ENCODE measurements around the gene SLAMF8. TPM values are rescaled to one million over a fixed set of nuclear protein-coding genes. Genes with fewer than 3 reads are reported as not detected.

Gene SLAMF8
- total and polyA plus RNA-seq, 4 donors: 5.2 to 67.0 (median 28.4) TPM

DNA sequence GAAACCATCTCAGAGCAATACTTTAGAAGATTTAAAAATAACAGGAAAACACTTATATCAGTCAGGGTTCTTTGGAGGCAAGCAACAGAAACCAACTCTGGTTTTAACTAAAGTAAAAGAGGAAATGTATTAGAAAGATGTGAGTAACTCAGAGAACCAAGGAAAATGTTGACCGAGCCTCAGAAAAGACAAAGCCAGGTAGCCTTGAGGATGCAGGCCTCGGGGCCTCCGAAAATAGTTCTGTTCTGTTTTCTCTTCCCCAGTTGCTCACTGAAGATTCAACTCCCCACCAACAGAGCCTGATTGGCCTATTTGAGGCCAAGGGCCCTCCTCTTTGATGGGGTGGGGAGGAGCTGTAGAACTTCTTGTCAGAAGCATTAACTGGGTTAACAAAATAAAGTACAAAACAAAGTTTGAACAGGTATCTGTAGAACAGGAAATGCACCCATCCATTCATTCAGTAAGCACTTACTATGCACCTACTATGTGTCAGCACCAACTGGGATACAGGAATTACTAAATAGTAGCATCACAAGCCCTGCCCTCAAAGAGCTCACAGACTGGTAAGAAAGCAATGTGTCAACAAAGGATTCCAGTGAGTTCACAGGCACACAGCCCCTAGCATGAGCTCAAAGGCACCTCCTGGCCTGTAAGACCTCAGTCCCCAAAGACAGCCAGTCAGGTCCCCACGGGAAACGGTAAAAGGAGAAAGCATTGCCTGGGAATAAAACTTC is 12.6 kb downstream of the SLAMF8 start:
- no peak overlapping the region for H3K9ac ChIP-seq (ENCODE audit: insufficient read depth in 1 of 2, low read length in 2 of 2)
- no peak overlapping the region for H3K4me3 ChIP-seq
- peaks cover 0 to 8% (median 0%) of the 10 kb centered on the region in 5 donors for H3K4me1 ChIP-seq (ENCODE audit: control insufficient read depth in 5 of 5, insufficient read depth in 5 of 5, low read length in 5 of 5)
- H3K36me3 ChIP-seq (ENCODE audit: control insufficient read depth in 4 of 4, insufficient read depth in 4 of 4, low read length in 4 of 4): peaks cover 0 to 2% (median 0%) of the 10 kb centered on the region in 4 donors
- ATAC-seq (ENCODE audit: insufficient read depth, low FRiP score) (no peak), DNase-seq (no peak)
- TF ChIP-seq, protein P1, sequence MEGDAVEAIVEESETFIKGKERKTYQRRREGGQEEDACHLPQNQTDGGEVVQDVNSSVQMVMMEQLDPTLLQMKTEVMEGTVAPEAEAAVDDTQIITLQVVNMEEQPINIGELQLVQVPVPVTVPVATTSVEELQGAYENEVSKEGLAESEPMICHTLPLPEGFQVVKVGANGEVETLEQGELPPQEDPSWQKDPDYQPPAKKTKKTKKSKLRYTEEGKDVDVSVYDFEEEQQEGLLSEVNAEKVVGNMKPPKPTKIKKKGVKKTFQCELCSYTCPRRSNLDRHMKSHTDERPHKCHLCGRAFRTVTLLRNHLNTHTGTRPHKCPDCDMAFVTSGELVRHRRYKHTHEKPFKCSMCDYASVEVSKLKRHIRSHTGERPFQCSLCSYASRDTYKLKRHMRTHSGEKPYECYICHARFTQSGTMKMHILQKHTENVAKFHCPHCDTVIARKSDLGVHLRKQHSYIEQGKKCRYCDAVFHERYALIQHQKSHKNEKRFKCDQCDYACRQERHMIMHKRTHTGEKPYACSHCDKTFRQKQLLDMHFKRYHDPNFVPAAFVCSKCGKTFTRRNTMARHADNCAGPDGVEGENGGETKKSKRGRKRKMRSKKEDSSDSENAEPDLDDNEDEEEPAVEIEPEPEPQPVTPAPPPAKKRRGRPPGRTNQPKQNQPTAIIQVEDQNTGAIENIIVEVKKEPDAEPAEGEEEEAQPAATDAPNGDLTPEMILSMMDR (IDR thresholded peaks at IDR 0.05; ENCODE audit: control extremely low read depth, extremely low read depth): no peak
- no peaks in the 10 kb centered on the region for H3K9me3 ChIP-seq (ENCODE audit: control insufficient read depth in 4 of 4, insufficient read depth in 3 of 4, low read length in 3 of 4)
- no peak overlapping the region for H3K27ac ChIP-seq (ENCODE audit: low read depth in 1 of 2, low read length in 1 of 2)
- WGBS, 2 donors: 90 to 91% methylated on average over 5 of the region's 5 CpGs
- H3K27me3 ChIP-seq (ENCODE audit: control insufficient read depth in 3 of 3, insufficient read depth in 3 of 3, low read length in 2 of 3): no peaks in the 10 kb centered on the region

DNA sequence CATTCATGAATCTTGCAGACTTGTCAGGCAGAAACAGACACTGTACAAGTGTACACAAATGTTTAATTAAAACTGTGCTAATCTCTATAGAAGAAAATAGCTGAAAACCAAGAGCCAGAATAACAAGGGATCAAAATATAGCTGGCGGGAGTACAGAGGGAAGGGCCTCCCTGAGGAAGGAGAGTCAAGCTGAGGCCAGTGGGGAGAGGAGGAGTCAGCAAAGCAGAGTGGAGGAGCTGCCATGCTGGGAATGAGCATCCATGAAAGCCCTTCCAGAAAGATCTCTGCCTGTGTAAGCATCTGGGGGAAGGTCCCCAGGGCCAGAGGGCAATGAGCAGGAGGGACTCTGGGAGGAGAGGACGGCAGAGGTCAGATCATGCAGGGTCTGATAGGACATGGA is 15.1 kb downstream of the SLAMF8 start:
- H3K9me3 ChIP-seq (ENCODE audit: control insufficient read depth in 4 of 4, insufficient read depth in 3 of 4, low read length in 3 of 4): no peaks in the 10 kb centered on the region
- WGBS, 2 donors: 80 to 87% methylated on average over 2 of the region's 2 CpGs
- H3K36me3 ChIP-seq (ENCODE audit: control insufficient read depth in 4 of 4, insufficient read depth in 4 of 4, low read length in 4 of 4): no peaks in the 10 kb centered on the region
- H3K27me3 ChIP-seq (ENCODE audit: control insufficient read depth in 3 of 3, insufficient read depth in 3 of 3, low read length in 2 of 3): no peaks in the 10 kb centered on the region
- H3K4me3 ChIP-seq: no peak overlapping the region
- H3K9ac ChIP-seq (ENCODE audit: insufficient read depth in 1 of 2, low read length in 2 of 2): no peak overlapping the region
- no peak for ATAC-seq (ENCODE audit: insufficient read depth, low FRiP score)
- DNase-seq: peak; percentile 40 to 65 (median 65)
- H3K27ac ChIP-seq (ENCODE audit: low read depth in 1 of 2, low read length in 1 of 2): no peak overlapping the region
- TF ChIP-seq, protein P1 (IDR thresholded peaks at IDR 0.05; ENCODE audit: control extremely low read depth, extremely low read depth): no peak
- H3K4me1 ChIP-seq (ENCODE audit: control insufficient read depth in 5 of 5, insufficient read depth in 5 of 5, low read length in 5 of 5): peaks cover 0 to 8% (median 0%) of the 10 kb centered on the region in 5 donors

DNA sequence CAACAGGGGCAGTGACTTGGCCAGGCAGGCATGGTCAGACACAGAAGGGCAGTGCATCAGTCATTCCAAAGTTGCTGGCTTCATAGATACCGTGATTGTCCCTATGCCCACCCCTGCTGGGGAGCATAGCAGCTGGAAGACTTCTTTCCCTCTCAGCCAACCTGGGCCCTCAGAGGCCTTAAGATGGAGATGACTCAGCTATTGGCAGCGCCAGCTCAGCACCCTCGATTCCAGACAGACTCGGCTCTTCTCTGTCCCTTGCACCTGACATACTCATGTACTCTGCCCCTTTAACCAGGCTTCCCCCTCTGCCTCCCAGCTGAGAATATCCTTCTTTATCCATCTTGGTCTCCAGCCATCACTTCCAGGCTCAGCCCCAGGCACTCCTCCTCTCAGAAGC is 16.8 kb downstream of the SLAMF8 start:
- ATAC-seq (ENCODE audit: insufficient read depth, low FRiP score) (no peak), DNase-seq (no peak)
- Histone ChIP-seq H3K4me3 (no peak overlapping the region), H3K27me3 (ENCODE audit: control insufficient read depth in 3 of 3, insufficient read depth in 3 of 3, low read length in 2 of 3) (no peaks in the 10 kb centered on the region), H3K9me3 (ENCODE audit: control insufficient read depth in 4 of 4, insufficient read depth in 3 of 4, low read length in 3 of 4) (no peaks in the 10 kb centered on the region), H3K4me1 (ENCODE audit: control insufficient read depth in 5 of 5, insufficient read depth in 5 of 5, low read length in 5 of 5) (peaks cover 0 to 8% (median 0%) of the 10 kb centered on the region in 5 donors), H3K27ac (ENCODE audit: low read depth in 1 of 2, low read length in 1 of 2) (no peak overlapping the region), H3K36me3 (ENCODE audit: control insufficient read depth in 4 of 4, insufficient read depth in 4 of 4, low read length in 4 of 4) (no peaks in the 10 kb centered on the region), H3K9ac (ENCODE audit: insufficient read depth in 1 of 2, low read length in 2 of 2) (no peak overlapping the region)
- 77 to 85% methylated on average over 4 of the region's 4 CpGs for WGBS, 2 donors
- TF ChIP-seq, protein P1 (IDR thresholded peaks at IDR 0.05; ENCODE audit: control extremely low read depth, extremely low read depth): no peak
